SK-N-SH treated with all-trans-retinoic acid at 6 μM for 48 hours (cell line): ENCODE data around the gene HDGF.
"Not testable (repeated sequence)": the region's sequence is repeated elsewhere in the genome, so short reads cannot be mapped to it uniquely, and the experiment has no call there.

Experiments
- ATAC-seq: fragments of 200-7000 bp; cut with Tn5 transposase; 3 replicates; pipeline ENCODE4 v1.9.1; 2020; ENCODE audit warnings: mild to moderate bottlenecking, moderate library complexity
- ARNTL ChIP-seq: fragments of 450-650 bp; formaldehyde crosslinking; IDR thresholded peaks from 2 replicates; pipeline ENCODE4 v1.5.0; 2020; ENCODE audit warnings: low read depth, mild to moderate bottlenecking, moderate library complexity, borderline replicate concordance
- BACH2 ChIP-seq: fragments of 250-450 bp; sonication (Bioruptor Pico); IDR thresholded peaks from 2 replicates; pipeline ENCODE4 v1.9.0; 2021; ENCODE audit warnings: mild to moderate bottlenecking, borderline replicate concordance
- CSDC2 ChIP-seq: fragments of 250-450 bp; sonication (Bioruptor Pico); IDR thresholded peaks from 2 replicates; pipeline ENCODE4 v1.5.0; 2020; ENCODE audit warnings: mild to moderate bottlenecking, moderate library complexity
- CSRNP3 ChIP-seq: fragments of 250-450 bp; sonication (Bioruptor Pico); IDR thresholded peaks from 2 replicates; pipeline ENCODE4 v1.5.1; 2021; ENCODE audit warnings: mild to moderate bottlenecking, moderate library complexity
- GLIS3 ChIP-seq: fragments of 250-450 bp; sonication (Bioruptor Pico); IDR thresholded peaks from 2 replicates; pipeline ENCODE4 v1.5.0; 2020; ENCODE audit warnings: mild to moderate bottlenecking, moderate library complexity
- ISL1 ChIP-seq: fragments of 250-450 bp; sonication (Bioruptor Pico); IDR thresholded peaks from 2 replicates; pipeline ENCODE4 v2.1.2; 2022; ENCODE audit warnings: mild to moderate bottlenecking, moderate library complexity
- OSR1 ChIP-seq: fragments of 250-450 bp; sonication (Bioruptor Pico); IDR thresholded peaks from 2 replicates; pipeline ENCODE4 v1.8.0; 2022; ENCODE audit warnings: moderate library complexity, mild to moderate bottlenecking, inconsistent platforms
- PPARA ChIP-seq: fragments of 250-450 bp; sonication (Bioruptor Pico); IDR thresholded peaks from 2 replicates; pipeline ENCODE4 v1.5.0; 2020; ENCODE audit warnings: mild to moderate bottlenecking, borderline replicate concordance
- RARB ChIP-seq: fragments of 250-450 bp; sonication (Bioruptor Pico); IDR thresholded peaks from 2 replicates; pipeline ENCODE4 v1.8.0; 2021; ENCODE audit warnings: mild to moderate bottlenecking, moderate library complexity
- SNAI2 ChIP-seq: fragments of 250-450 bp; sonication (Bioruptor Pico); IDR thresholded peaks from 2 replicates; pipeline ENCODE4 v1.5.0; 2020; ENCODE audit warnings: mild to moderate bottlenecking, moderate library complexity
- TCF4 ChIP-seq: fragments of 250-450 bp; sonication (Bioruptor Pico); IDR thresholded peaks from 2 replicates; pipeline ENCODE4 v1.8.0; 2021; ENCODE audit warnings: mild to moderate bottlenecking, moderate library complexity, borderline replicate concordance
- TOX ChIP-seq: fragments of 250-450 bp; sonication (Bioruptor Pico); IDR thresholded peaks from 2 replicates; pipeline ENCODE4 v1.8.0; 2021; ENCODE audit warnings: mild to moderate bottlenecking, moderate library complexity, borderline replicate concordance
- ZFP3 ChIP-seq: fragments of 250-450 bp; sonication (Bioruptor Pico); IDR thresholded peaks from 2 replicates; pipeline ENCODE4 v1.5.0; 2020; ENCODE audit warnings: mild to moderate bottlenecking, moderate library complexity
- ZNF565 ChIP-seq: fragments of 450-650 bp; formaldehyde crosslinking; conservative IDR thresholded peaks from 2 replicates; pipeline ENCODE4 v1.5.0; 2020; ENCODE audit warnings: low read depth, mild to moderate bottlenecking, moderate library complexity
- ZNF70 ChIP-seq: fragments of 450-650 bp; formaldehyde crosslinking; IDR thresholded peaks from 2 replicates; pipeline ENCODE4 v1.5.0; 2020; ENCODE audit warnings: mild to moderate bottlenecking, moderate library complexity
- ZNF8 ChIP-seq: fragments of 450-650 bp; formaldehyde crosslinking; IDR thresholded peaks from 2 replicates; pipeline ENCODE4 v1.5.0; 2020; ENCODE audit warnings: mild to moderate bottlenecking, moderate library complexity
- TF ChIP-seq, protein P1 (sequence below): fragments of 250-450 bp; sonication (Bioruptor Pico); IDR thresholded peaks from 2 replicates; pipeline ENCODE4 v1.8.0; 2020; ENCODE audit warnings: mild to moderate bottlenecking, moderate library complexity, borderline replicate concordance
- TF ChIP-seq, protein P2 (sequence below): fragments of 250-450 bp; sonication (Bioruptor Pico); IDR thresholded peaks from 2 replicates; pipeline ENCODE4 v1.5.0; 2020; ENCODE audit warnings: mild to moderate bottlenecking, moderate library complexity
- TF ChIP-seq, protein P3 (sequence below): fragments of 250-450 bp; sonication (Bioruptor Pico); IDR thresholded peaks from 2 replicates; pipeline ENCODE4 v1.8.0; 2021; ENCODE audit warnings: low read depth, mild to moderate bottlenecking, moderate library complexity, borderline replicate concordance

HDGF gene

GRCh38 chr1:156760092-156760795, 8.8 kb upstream of the HDGF start:
- no peak; the same call in 2 of the 3 replicates for ATAC-seq
- TF ChIP-seq CSRNP3 (no peak), TOX (CRISPR knock-in tag) (no peak), CSDC2 (CRISPR knock-in tag) (no peak), SNAI2 (CRISPR knock-in tag) (no peak), ZFP3 (CRISPR knock-in tag) (no peak), ARNTL (CRISPR knock-in tag) (no peak), OSR1 (CRISPR knock-in tag) (no peak)

GRCh38 chr1:156757572-156758253, 6.2 kb upstream of the HDGF start:
- ATAC-seq: not testable (repeated sequence)

- no peak for ATAC-seq
- TF ChIP-seq ZNF70 (CRISPR knock-in tag) (no peak), PPARA (CRISPR knock-in tag) (no peak), ZFP3 (CRISPR knock-in tag) (no peak), GLIS3 (CRISPR knock-in tag) (no peak), BACH2 (CRISPR knock-in tag) (no peak)
Observed at GRCh38 chr1:156756355-156756754, 4.9 kb upstream of the HDGF start.

DNA sequence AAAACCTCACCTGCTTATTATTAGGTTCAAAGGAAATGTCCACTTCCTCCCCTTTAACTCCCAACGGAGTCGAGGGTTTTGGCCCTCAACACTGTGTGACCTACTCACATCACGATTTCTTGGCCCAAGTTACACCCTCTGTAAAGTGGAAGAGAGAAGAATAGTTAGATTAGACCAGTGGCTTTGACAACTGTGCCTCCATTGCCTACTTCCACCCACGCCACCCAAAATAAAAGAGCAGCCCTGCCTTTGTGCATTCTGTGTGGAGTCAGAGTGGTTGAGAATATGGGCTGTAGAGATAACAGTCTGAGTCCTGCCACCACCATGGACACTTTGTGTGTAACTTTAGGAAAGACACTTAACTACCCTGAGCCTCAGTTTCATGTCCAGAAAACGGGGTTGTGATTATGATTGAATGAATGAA, 4.1 kb upstream of the HDGF start:
- no peak for ATAC-seq
- no peak for TF ChIP-seq TCF4
- no peak for TF ChIP-seq RARB (CRISPR knock-in tag)
- no peak for TF ChIP-seq ZNF8 (CRISPR knock-in tag)
- TF ChIP-seq, protein P1, sequence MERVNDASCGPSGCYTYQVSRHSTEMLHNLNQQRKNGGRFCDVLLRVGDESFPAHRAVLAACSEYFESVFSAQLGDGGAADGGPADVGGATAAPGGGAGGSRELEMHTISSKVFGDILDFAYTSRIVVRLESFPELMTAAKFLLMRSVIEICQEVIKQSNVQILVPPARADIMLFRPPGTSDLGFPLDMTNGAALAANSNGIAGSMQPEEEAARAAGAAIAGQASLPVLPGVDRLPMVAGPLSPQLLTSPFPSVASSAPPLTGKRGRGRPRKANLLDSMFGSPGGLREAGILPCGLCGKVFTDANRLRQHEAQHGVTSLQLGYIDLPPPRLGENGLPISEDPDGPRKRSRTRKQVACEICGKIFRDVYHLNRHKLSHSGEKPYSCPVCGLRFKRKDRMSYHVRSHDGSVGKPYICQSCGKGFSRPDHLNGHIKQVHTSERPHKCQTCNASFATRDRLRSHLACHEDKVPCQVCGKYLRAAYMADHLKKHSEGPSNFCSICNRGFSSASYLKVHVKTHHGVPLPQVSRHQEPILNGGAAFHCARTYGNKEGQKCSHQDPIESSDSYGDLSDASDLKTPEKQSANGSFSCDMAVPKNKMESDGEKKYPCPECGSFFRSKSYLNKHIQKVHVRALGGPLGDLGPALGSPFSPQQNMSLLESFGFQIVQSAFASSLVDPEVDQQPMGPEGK (CRISPR knock-in tag): no peak
- TF ChIP-seq ISL1 (CRISPR knock-in tag): no peak
- TF ChIP-seq GLIS3 (CRISPR knock-in tag): no peak
- TF ChIP-seq ZNF70 (CRISPR knock-in tag): no peak
- no peak for TF ChIP-seq ZNF565 (CRISPR knock-in tag)
- TF ChIP-seq, protein P2, sequence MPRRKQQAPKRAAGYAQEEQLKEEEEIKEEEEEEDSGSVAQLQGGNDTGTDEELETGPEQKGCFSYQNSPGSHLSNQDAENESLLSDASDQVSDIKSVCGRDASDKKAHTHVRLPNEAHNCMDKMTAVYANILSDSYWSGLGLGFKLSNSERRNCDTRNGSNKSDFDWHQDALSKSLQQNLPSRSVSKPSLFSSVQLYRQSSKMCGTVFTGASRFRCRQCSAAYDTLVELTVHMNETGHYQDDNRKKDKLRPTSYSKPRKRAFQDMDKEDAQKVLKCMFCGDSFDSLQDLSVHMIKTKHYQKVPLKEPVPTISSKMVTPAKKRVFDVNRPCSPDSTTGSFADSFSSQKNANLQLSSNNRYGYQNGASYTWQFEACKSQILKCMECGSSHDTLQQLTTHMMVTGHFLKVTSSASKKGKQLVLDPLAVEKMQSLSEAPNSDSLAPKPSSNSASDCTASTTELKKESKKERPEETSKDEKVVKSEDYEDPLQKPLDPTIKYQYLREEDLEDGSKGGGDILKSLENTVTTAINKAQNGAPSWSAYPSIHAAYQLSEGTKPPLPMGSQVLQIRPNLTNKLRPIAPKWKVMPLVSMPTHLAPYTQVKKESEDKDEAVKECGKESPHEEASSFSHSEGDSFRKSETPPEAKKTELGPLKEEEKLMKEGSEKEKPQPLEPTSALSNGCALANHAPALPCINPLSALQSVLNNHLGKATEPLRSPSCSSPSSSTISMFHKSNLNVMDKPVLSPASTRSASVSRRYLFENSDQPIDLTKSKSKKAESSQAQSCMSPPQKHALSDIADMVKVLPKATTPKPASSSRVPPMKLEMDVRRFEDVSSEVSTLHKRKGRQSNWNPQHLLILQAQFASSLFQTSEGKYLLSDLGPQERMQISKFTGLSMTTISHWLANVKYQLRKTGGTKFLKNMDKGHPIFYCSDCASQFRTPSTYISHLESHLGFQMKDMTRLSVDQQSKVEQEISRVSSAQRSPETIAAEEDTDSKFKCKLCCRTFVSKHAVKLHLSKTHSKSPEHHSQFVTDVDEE: no peak
- no peak for TF ChIP-seq BACH2 (CRISPR knock-in tag)
- TF ChIP-seq, protein P3, sequence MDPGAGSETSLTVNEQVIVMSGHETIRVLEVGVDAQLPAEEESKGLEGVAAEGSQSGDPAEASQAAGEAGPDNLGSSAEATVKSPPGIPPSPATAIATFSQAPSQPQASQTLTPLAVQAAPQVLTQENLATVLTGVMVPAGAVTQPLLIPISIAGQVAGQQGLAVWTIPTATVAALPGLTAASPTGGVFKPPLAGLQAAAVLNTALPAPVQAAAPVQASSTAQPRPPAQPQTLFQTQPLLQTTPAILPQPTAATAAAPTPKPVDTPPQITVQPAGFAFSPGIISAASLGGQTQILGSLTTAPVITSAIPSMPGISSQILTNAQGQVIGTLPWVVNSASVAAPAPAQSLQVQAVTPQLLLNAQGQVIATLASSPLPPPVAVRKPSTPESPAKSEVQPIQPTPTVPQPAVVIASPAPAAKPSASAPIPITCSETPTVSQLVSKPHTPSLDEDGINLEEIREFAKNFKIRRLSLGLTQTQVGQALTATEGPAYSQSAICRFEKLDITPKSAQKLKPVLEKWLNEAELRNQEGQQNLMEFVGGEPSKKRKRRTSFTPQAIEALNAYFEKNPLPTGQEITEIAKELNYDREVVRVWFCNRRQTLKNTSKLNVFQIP (CRISPR knock-in tag): no peak
